HK-2 (cell line): Measurements from ENCODE around the gene STARD13.
"Not testable (repeated sequence)": the region's sequence is repeated elsewhere in the genome, so short reads cannot be mapped to it uniquely, and the experiment has no call there.

ENCODE experiments used
- DNase-seq: peaks from one replicate; pipeline ENCODE4 v3.0.0-alpha.2; 2018; ENCODE audit not compliant: unreplicated experiment

The STARD13 gene

GRCh38 chr13:33178209-33178840 lies 107.2 kb downstream of the STARD13 start:
- DNase-seq, result no peak

- not testable (repeated sequence) for DNase-seq
Measured at GRCh38 chr13:33177340-33178208, 108.0 kb downstream of the STARD13 start.

GRCh38 chr13:33176526-33176925 lies 109.0 kb downstream of the STARD13 start:
- DNase-seq, result no peak

- DNase-seq, result no peak
Measured at GRCh38 chr13:33175991-33176390, 109.6 kb downstream of the STARD13 start.

- DNase-seq, result no peak
Measured at GRCh38 chr13:33174931-33175330, 110.6 kb downstream of the STARD13 start.

GRCh38 chr13:33174491-33174890 lies 111.1 kb downstream of the STARD13 start:
- no peak for DNase-seq

GRCh38 chr13:33172911-33173310 lies 112.6 kb downstream of the STARD13 start:
- no peak for DNase-seq

GRCh38 chr13:33172400-33172799 lies 113.2 kb downstream of the STARD13 start:
- no peak for DNase-seq

GRCh38 chr13:33169273-33169980 lies 116.1 kb downstream of the STARD13 start:
- no peak for DNase-seq

- no peak for DNase-seq
Measured at GRCh38 chr13:33168321-33168960, 117.1 kb downstream of the STARD13 start.

GRCh38 chr13:33167491-33167890 lies 118.1 kb downstream of the STARD13 start:
- DNase-seq, result no peak

- no peak for DNase-seq
Measured at GRCh38 chr13:33165787-33166186, 119.8 kb downstream of the STARD13 start.

- DNase-seq, result no peak
Measured at GRCh38 chr13:33164331-33164730, 121.2 kb downstream of the STARD13 start.

GRCh38 chr13:33162725-33163124 lies 122.8 kb downstream of the STARD13 start:
- DNase-seq, result not testable (repeated sequence)

GRCh38 chr13:33158816-33159215 lies 126.7 kb downstream of the STARD13 start:
- no peak for DNase-seq

- DNase-seq, result no peak
Measured at GRCh38 chr13:33158271-33158670, 127.3 kb downstream of the STARD13 start.

- DNase-seq, result no peak
Measured at GRCh38 chr13:33154911-33155310, 130.6 kb downstream of the STARD13 start.

- no peak for DNase-seq
Measured at GRCh38 chr13:33153421-33154404, 131.8 kb downstream of the STARD13 start.

- no peak for DNase-seq
Measured at GRCh38 chr13:33152389-33152788, 133.2 kb downstream of the STARD13 start.

- no peak for DNase-seq
Measured at GRCh38 chr13:33150662-33151061, 134.9 kb downstream of the STARD13 start.

- no peak for DNase-seq
Measured at GRCh38 chr13:33150126-33150525, 135.4 kb downstream of the STARD13 start.
